K562 (cell line): ENCODE measurements around the gene AKAP10. TPM values are rescaled to one million over a fixed set of nuclear protein-coding genes. Genes with fewer than 3 reads are reported as not detected.
A peak's percentile ranks its signal among the peaks of the same experiment; 100 is the strongest.

Source experiments
- ATF1 ChIP-seq, 2 experiments: fragments of 450-650 bp in 1 of 2; IDR thresholded peaks; 2 replicates each; pipeline ENCODE4 v1.6.1; 2016; ENCODE audit warnings: missing compliant biosample characterization in 1 of 2, missing genetic modification characterization in 1 of 2
- CEBPB ChIP-seq: fragments of 450-650 bp; IDR thresholded peaks from 2 replicates; pipeline ENCODE4 v1.6.1; 2016; ENCODE audit warnings: missing genetic modification characterization, missing compliant biosample characterization
- DMBX1 ChIP-seq: fragments of 250-450 bp; sonication (Bioruptor Pico); IDR thresholded peaks from 2 replicates; pipeline ENCODE4 v1.8.0; 2022; ENCODE audit warnings: inconsistent platforms, mild to moderate bottlenecking, moderate library complexity, borderline replicate concordance
- ELF1 ChIP-seq: fragments of 200-800 bp; sonication (Bioruptor generic); IDR thresholded peaks from 2 replicates; pipeline ENCODE4 v1.6.1; 2016; ENCODE audit warnings: missing genetic modification characterization, missing compliant biosample characterization
- ELK3 ChIP-seq: fragments of 450-650 bp; formaldehyde crosslinking; IDR thresholded peaks from 2 replicates; pipeline ENCODE4 v1.4.0; 2020; ENCODE audit warnings: mild to moderate bottlenecking
- ETV6 ChIP-seq, 3 experiments: fragments of 150-350 bp in 1 of 3; sonication (generic) in 1 of 3; formaldehyde crosslinking in 1 of 3; IDR thresholded peaks; 2 replicates each; pipeline versions ENCODE4 v1.6.1 to v1.8.0; 2014 to 2022; ENCODE audit warnings: borderline replicate concordance in 2 of 3, low read depth in 2 of 3, antibody characterized with exemption in 1 of 3, low read length in 1 of 3, mild to moderate bottlenecking in 1 of 3, missing genetic modification reagents in 1 of 3
- HDAC8 ChIP-seq: fragments of 450-650 bp; IDR thresholded peaks from 2 replicates; pipeline ENCODE4 v1.6.1; 2016; ENCODE audit warnings: mild to moderate bottlenecking, missing genetic modification characterization, moderate library complexity, missing compliant biosample characterization
- MEIS2 ChIP-seq: fragments of 450-650 bp; IDR thresholded peaks from 2 replicates; pipeline ENCODE4 v1.6.1; 2014; ENCODE audit warnings: mild to moderate bottlenecking; ENCODE audit not compliant: partially characterized antibody
- NRF1 ChIP-seq, 2 experiments: fragments of 450-650 bp; IDR thresholded peaks in 1 of 2; conservative IDR thresholded peaks in 1 of 2; 2 replicates each; pipeline ENCODE4 v1.6.1; 2014; ENCODE audit warnings: mild to moderate bottlenecking in 2 of 2
- PHF20 ChIP-seq: fragments of 450-650 bp; IDR thresholded peaks from 2 replicates; pipeline ENCODE4 v1.6.1; 2018; ENCODE audit not compliant: partially characterized antibody
- RBM25 ChIP-seq: fragments of 200-400 bp; formaldehyde crosslinking; IDR thresholded peaks from 2 replicates; pipeline ENCODE4 v1.6.1; 2018; ENCODE audit warnings: low read length, low read depth, moderate library complexity; ENCODE audit not compliant: severe bottlenecking
- RBM34 ChIP-seq: fragments of 200-400 bp; formaldehyde crosslinking; IDR thresholded peaks from 2 replicates; pipeline ENCODE4 v1.6.1; 2018; ENCODE audit warnings: low read length, borderline replicate concordance; ENCODE audit not compliant: insufficient read depth
- SP1 ChIP-seq: sonication (generic); formaldehyde crosslinking; IDR thresholded peaks from 2 replicates; pipeline ENCODE4 v1.8.1; 2022; ENCODE audit warnings: mild to moderate bottlenecking, missing genetic modification reagents
- ZFP1 ChIP-seq: fragments of 450-650 bp; formaldehyde crosslinking; IDR thresholded peaks from 2 replicates; pipeline ENCODE4 v1.4.0; 2020; ENCODE audit warnings: mild to moderate bottlenecking, mixed read lengths
- ZMIZ1 ChIP-seq, 2 experiments: fragments of 150-350 bp in 1 of 2; IDR thresholded peaks; 2 replicates each; pipeline ENCODE4 v1.6.1; 2012 to 2016; ENCODE audit warnings: low read depth in 2 of 2, low read length in 2 of 2, mild to moderate bottlenecking in 1 of 2, moderate library complexity in 1 of 2
- ZNF561 ChIP-seq: fragments of 450-650 bp; formaldehyde crosslinking; conservative IDR thresholded peaks from 2 replicates; pipeline ENCODE4 v1.4.0; 2020; ENCODE audit warnings: mild to moderate bottlenecking, moderate library complexity
- polyA plus RNA-seq, 8 experiments: library from polyadenylated mRNA; depleted of rRNA in 4 of 8; stranded (reverse) in 5 of 8; unstranded in 3 of 8; fragments of >200 nt; fragmentation: Nextera tagmentation in 2 of 8; fragmentation: Illumina TruSeq in 1 of 8; extraction: Ambion mirVana in 2 of 8; extraction: Trizol in 1 of 8; gene quantifications; 2 replicates each; pipeline versions ENCODE4 v1.2.1 to v1.2.3, GENCODE V29; 2011 to 2014; ENCODE audit warnings: inconsistent platforms in 1 of 8, missing spikeins in 1 of 8
- total RNA-seq, 7 experiments: library from RNA; depleted of rRNA in 6 of 7; stranded (reverse); fragments of >200 nt in 6 of 7; fragmentation: Illumina TruSeq in 2 of 7; extraction: Trizol in 2 of 7; gene quantifications; 2 replicates each; pipeline versions ENCODE4 v1.2.1 to v1.2.3, GENCODE V29; 2011 to 2021; ENCODE audit warnings: low replicate concordance in 1 of 7
- TF ChIP-seq, protein P1 (sequence below): sonication (generic); formaldehyde crosslinking; IDR thresholded peaks from 2 replicates; pipeline ENCODE4 v1.8.0; 2022; ENCODE audit warnings: missing genetic modification reagents, mild to moderate bottlenecking, moderate library complexity, borderline replicate concordance
- TF ChIP-seq, protein P2 (sequence below): sonication (generic); formaldehyde crosslinking; IDR thresholded peaks from 2 replicates; pipeline ENCODE4 v1.8.1; 2023; ENCODE audit warnings: mild to moderate bottlenecking, missing genetic modification reagents

Gene AKAP10
- total and polyA plus RNA-seq, 9 of the 15 experiments (the other 6 are each of a cell fraction or from before 2014, with no cell fraction given): 4.0 to 20.3 (median 8.2) TPM

DNA sequence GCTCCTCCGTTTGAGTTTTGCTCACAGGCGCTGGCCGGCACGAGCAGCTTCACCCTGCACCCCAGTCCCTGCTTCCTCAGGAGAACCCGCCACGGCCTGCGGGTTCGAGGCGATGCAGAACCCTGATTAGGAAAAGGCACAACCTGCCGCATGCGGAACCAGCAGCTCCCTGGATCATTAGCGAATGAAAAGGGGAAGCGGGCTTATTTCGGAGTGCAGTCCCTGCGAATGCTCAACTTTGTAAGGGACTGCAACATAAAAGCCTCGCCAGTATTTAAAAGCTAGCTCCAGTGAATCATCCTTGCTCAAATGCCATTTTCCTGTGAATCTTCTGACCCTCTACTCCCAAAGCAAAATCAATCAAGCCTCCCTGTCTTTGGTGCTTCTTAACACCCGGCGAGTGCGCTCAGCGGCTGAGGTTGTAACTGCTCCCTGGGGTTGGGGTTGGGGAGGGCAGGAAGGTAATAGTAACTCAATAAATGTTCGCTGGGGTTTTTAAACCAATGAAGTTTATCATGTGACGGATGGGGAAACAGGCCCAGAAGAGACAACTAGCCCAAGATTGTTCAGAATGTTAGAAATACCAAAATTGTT, 678 bp upstream of the AKAP10 start (continued):
- TF ChIP-seq DMBX1 (CRISPR knock-in tag) (no peak), CEBPB (tag) (no peak), ZFP1 (CRISPR knock-in tag) (no peak), HDAC8 (tag) (no peak), ELF1 (no peak; the same call in 1 of the 2 replicates), NRF1 (conservative IDR thresholded peaks at IDR 0.05 in 1 of 2, IDR thresholded peaks at IDR 0.05 in 1 of 2) (no peak), ZNF561 (CRISPR knock-in tag) (no peak), ATF1 (CRISPR knock-in tag; IDR thresholded peaks at IDR 0.05) (no peak), ATF1 (tag; IDR thresholded peaks at IDR 0.05) (no peak), SP1 (CRISPR knock-in tag) (no peak), ELK3 (no peak), ZMIZ1 (IDR thresholded peaks at IDR 0.05; ENCODE audit: low read depth in 2 of 2, low read length in 2 of 2) (no peak), ETV6 (IDR thresholded peaks at IDR 0.05; ENCODE audit: borderline replicate concordance in 1 of 2, low read depth in 2 of 2, low read length in 1 of 2) (no peak), ETV6 (CRISPR knock-in tag; IDR thresholded peaks at IDR 0.05; ENCODE audit: borderline replicate concordance) (no peak), PHF20 (no peak), RBM25 (no peak), RBM34 (no peak), MEIS2 (no peak)
- TF ChIP-seq, protein P1, sequence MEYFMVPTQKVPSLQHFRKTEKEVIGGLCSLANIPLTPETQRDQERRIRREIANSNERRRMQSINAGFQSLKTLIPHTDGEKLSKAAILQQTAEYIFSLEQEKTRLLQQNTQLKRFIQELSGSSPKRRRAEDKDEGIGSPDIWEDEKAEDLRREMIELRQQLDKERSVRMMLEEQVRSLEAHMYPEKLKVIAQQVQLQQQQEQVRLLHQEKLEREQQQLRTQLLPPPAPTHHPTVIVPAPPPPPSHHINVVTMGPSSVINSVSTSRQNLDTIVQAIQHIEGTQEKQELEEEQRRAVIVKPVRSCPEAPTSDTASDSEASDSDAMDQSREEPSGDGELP: no peak
- TF ChIP-seq, protein P2, sequence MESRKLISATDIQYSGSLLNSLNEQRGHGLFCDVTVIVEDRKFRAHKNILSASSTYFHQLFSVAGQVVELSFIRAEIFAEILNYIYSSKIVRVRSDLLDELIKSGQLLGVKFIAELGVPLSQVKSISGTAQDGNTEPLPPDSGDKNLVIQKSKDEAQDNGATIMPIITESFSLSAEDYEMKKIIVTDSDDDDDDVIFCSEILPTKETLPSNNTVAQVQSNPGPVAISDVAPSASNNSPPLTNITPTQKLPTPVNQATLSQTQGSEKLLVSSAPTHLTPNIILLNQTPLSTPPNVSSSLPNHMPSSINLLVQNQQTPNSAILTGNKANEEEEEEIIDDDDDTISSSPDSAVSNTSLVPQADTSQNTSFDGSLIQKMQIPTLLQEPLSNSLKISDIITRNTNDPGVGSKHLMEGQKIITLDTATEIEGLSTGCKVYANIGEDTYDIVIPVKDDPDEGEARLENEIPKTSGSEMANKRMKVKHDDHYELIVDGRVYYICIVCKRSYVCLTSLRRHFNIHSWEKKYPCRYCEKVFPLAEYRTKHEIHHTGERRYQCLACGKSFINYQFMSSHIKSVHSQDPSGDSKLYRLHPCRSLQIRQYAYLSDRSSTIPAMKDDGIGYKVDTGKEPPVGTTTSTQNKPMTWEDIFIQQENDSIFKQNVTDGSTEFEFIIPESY: peak; percentile 74
